ENCODE results near the gene ROR2. TPM values are rescaled to one million over a fixed set of nuclear protein-coding genes. Genes with fewer than 3 reads are reported as not detected.

The ROR2 gene
- total RNA-seq, 4 donors from 2014 or later: 35.6 to 67.6 (median 50.6) TPM

GRCh38 chr9:91803970-91804752 is 145.9 kb downstream of the ROR2 start:
- no peak for DNase-seq
- Histone ChIP-seq H3K27me3 (no peaks in the 10 kb centered on the region), H3K27ac (no peak overlapping the region), H3K36me3 (no peaks in the 10 kb centered on the region), H3K4me1 (peaks cover 0 to 17% of the 10 kb centered on the region in 2 donors), H3K4me3 (no peak overlapping the region), H3K9me3 (no peaks in the 10 kb centered on the region)
- no peak for TF ChIP-seq CTCF (IDR thresholded peaks at IDR 0.05)
- TF ChIP-seq POLR2A (IDR thresholded peaks at IDR 0.05): no peak
- intact Hi-C loops (cut with DNase I; ENCODE audit: low total_unique reads): no loop called here

GRCh38 chr9:91803151-91803940 is 146.7 kb downstream of the ROR2 start:
- Histone ChIP-seq H3K27me3 (no peaks in the 10 kb centered on the region), H3K4me3 (no peak overlapping the region), H3K36me3 (no peaks in the 10 kb centered on the region), H3K27ac (no peak overlapping the region), H3K4me1 (peaks cover 0 to 17% of the 10 kb centered on the region in 2 donors), H3K9me3 (no peaks in the 10 kb centered on the region)
- intact Hi-C loops (cut with DNase I; ENCODE audit: low total_unique reads): no loop called here
- TF ChIP-seq CTCF (IDR thresholded peaks at IDR 0.05) (no peak), POLR2A (IDR thresholded peaks at IDR 0.05) (no peak)
- DNase-seq: no peak

GRCh38 chr9:91802391-91802790 is 147.6 kb downstream of the ROR2 start:
- H3K27ac ChIP-seq: no peak overlapping the region
- DNase-seq: no peak
- H3K4me3 ChIP-seq: no peak overlapping the region
- no peaks in the 10 kb centered on the region for H3K27me3 ChIP-seq
- intact Hi-C loops (cut with DNase I; ENCODE audit: low total_unique reads): no loop called here
- H3K36me3 ChIP-seq: no peaks in the 10 kb centered on the region
- TF ChIP-seq POLR2A (IDR thresholded peaks at IDR 0.05): no peak
- no peak for TF ChIP-seq CTCF (IDR thresholded peaks at IDR 0.05)
- no peaks in the 10 kb centered on the region for H3K9me3 ChIP-seq
- peaks cover 0 to 17% of the 10 kb centered on the region in 2 donors for H3K4me1 ChIP-seq

GRCh38 chr9:91800473-91801030 is 149.5 kb downstream of the ROR2 start:
- Histone ChIP-seq H3K36me3 (no peaks in the 10 kb centered on the region), H3K27ac (no peak overlapping the region), H3K4me1 (peaks cover 6 to 17% of the 10 kb centered on the region in 2 donors), H3K4me3 (no peak overlapping the region), H3K9me3 (no peaks in the 10 kb centered on the region), H3K27me3 (no peaks in the 10 kb centered on the region)
- TF ChIP-seq CTCF (IDR thresholded peaks at IDR 0.05): no peak
- TF ChIP-seq POLR2A (IDR thresholded peaks at IDR 0.05): no peak
- intact Hi-C loops (cut with DNase I; ENCODE audit: low total_unique reads): no loop called here
- DNase-seq: no peak

Data from uterus (tissue), 4 donors.